Pons (tissue), 1 donor: Measurements from ENCODE around the gene CPEB4.

Experiments
- DNase-seq: peaks from one replicate; pipeline ENCODE4 v3.0.0-alpha.2; 2016; ENCODE audit warnings: low spot score

The CPEB4 gene

DNA sequence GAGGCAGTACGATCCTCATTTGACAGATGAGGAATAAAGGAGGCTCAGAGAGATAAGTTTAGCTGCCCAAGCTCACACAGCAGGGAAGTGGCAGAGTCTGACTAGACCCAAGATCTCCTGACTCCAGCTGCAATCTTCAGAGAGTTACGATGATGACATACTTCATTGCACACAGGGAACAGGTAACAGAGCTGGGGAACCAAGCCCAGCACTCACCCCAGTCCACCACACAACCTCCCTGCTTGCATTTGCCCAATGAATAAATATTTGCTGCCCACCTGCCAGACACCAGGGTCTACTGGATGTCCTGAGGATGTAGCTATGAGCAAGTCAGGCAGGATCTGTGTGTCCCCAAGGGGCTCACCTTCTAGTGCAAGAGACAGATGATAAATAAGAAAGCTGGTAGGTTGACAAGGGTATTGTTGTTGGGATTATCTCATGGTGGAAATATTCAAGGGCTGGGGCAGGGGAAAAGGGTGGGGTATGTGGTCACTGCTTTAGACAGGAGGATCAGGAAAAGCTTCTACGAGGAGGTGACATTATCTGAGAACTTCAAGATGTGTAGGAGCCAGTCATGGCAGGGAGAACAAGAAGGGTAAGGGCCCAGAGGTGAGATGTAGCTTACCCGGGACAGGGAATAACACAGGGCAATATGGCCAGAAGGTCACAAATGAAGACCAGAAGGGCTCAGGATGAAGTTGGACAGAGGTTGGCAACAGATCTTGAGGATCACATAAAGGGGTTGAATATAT is 28.6 kb upstream of the CPEB4 start:
- DNase-seq, result no peak

DNA sequence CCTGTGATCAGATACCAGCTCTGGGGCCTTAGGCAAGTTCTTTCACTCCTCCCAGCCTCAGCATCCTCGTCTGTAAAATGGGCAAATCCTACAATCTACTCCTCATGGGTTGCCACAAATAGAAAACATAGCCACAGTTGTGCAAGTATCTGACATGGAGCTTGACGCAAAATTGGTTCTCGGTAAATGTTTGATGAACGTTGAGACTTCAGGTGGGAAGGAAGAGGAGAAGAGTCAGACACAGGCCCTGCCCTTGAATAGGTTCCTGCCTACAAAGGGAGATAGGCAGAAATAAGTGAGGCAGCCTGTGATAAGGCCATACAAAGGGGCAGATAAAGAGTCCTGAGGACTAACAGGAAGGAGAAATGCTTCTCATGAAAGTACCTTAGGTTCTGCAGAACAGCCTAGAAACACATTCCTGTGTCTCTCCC is 26.1 kb upstream of the CPEB4 start:
- no peak for DNase-seq

DNA sequence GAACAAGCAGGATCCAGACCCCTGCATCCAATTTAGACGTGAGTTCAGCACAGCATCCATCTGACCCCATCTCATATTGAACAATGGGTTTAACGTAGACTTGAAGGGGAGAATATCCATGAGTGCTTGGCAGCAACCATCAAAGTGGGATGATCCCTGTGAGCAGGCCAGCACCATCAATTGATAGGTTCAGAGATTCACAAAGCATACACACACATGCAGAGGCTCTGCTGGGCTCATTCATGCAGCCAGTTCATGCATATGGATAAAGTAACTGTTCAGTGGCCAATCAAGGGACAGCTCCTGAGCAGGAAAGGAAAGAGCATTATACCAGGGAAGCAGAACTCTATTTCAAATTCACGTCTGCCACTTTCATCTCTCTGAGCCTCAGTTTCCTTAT is 24.8 kb upstream of the CPEB4 start:
- DNase-seq, result no peak

DNA sequence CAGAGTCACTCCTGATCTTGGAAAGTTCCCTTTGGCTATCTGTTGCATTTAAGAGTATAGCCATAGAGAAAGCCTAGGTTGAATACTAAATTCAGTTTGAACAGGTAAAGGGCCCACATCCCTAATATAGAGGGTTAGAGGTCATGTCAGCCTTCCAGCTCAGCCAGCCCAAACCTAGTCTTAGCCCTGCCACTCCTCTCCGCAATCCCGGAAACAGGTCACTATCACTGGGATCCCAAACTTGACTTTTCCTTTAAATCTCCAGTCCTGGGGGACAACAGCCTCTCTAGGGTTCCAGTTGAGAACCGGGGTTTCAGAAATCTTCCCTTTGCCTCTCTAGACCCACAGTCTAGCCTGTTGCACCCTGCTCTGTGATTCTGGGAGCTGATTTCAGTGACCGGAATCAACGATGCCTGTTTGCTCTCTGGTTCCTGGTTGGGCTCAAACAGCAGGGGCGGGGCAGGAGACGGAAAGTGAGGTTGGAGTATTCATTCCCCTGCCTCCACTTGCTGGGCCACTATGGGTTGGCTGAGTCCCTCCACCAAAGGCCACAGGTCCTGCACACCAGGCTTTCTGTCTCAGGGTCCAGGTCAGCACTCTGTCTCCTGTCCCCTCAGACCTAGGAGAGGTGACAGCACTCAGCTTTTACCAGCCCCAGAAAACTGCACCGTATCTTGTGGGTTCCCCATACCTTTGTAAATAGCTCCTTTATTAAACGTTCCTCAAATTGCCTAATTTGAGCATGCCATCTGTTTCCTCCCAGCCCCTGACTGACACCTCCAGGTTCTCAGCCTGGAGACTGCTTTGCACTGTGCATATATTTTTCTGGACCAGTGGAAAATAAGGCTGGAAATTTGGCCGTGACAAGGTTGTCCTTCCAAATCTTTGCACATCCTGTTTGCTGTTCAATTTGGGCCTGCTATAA is 23.8 kb upstream of the CPEB4 start:
- no peak for DNase-seq

DNA sequence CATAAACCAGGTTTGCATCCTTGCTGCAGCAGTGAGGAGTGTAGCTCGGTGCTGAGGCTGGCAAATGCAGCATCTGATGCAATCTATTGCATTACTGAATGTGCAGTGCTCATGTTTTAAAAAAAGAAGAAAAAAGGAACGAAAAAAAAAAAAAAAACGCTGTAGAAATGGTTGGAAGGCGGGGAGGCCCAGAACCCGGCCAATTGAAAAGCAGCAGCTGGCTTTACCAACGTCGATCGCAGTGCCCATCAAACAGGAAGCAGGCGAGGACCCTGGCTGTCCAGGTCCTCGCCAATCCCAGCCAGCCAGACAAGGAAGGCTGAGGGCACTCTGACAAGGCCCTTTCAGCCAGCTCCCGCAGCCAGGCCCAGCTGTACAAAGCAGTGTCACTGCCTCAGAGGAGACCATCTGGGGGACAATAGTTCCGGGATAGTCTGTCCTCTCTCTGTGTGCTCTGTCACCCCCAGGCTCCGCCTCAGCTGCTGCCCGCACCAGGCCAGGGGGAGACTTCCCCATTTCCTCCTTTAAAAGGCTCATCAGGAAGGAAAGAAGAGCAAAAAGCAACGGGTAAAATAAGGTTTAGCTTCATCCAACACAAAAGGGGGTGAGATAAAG is 21.8 kb upstream of the CPEB4 start:
- peak; percentile 98 for DNase-seq

DNA sequence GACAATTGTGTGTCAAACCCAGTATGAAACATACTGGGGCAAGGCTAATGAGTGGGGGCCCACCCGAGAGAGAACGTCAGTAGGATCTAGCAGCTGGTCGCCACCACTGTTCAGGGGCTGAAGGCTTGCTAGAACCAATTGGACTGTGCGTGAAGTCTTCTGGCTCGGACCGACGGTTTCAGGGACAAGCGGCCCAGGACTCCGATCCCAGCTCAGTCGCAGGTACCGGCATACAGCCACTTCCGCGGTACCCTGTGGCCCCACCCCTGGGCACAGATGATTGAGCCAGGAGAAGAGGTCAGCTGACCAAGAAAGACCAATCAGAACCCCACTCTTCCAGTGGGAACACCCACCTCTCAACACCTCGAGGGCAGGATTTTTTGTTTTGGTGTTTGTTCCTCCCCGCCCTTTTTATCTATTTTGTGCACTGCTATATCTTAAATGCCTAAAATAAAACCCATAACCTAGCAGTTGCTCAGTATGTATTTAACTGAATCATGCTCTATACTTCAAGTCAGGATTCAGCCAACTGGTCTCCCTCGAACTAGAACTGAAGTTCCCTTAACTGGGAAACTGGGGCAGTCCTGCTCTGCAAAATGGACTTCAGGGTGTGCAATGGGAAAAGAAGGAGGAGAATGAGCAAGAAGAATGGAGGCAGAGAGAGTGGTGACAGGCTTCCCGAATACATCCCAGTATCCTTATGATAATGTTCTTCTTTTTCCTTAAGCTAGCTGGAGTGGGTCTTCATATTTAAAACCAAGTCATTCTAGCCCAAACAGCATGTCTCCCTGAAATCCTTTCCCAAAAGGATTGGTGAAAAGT is 21.1 kb upstream of the CPEB4 start:
- peak; percentile 89 for DNase-seq

DNA sequence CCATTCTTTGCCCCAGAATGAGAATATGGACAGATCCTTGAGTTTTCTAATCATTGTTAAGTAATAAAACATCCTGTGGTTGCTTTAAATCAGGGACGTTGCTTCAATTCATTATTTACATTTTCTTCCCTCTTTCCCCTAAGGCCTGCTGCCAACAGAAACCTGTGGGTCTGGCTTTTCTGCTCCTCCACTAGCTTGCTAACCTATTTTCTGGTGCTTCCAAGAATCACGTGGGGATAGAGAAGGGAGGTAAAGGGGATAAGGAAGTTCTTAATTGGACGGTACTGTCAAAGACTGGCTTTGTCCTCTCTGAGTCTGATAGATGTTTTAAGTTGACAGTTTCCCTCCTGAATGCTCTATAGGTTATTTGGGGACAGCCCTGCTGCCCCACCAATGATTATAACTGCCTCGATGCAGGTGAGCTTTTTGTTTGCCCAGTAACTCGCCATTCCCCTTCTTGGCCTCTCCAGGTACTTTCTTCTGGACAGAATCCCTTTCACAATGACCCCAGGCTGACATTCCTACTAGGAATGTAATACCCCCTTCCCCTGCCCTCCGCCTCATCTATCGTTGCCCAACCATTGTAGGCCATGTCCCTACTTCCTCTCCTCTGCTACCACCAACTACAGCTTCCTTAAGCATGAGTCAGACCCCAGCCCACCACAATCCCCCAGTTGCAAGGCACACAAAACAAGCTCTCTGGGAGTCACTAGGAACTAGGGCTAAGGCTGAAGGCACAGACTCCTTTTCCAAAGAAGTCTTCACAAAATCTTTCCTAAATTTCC is 19.9 kb upstream of the CPEB4 start:
- no peak for DNase-seq

DNA sequence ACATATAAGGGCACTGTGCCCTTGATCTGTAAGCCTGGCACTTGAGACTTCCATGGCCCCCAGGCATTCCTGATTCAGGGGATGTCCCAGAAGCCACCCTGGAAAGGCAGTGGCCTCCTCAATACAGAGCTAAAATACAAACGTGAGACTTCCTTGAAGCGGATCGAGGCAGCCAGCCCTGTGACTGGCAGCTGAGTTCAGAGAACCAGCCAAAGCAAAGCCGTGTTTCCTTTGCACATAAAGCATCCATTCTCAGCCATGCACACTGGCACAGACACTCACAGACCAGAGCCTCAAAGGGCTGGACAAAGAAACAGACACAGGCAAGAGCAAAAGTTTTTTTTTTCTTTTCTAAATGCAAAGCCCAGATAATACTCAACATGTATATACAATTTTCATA is 18.8 kb upstream of the CPEB4 start:
- peak; percentile 97 for DNase-seq

DNA sequence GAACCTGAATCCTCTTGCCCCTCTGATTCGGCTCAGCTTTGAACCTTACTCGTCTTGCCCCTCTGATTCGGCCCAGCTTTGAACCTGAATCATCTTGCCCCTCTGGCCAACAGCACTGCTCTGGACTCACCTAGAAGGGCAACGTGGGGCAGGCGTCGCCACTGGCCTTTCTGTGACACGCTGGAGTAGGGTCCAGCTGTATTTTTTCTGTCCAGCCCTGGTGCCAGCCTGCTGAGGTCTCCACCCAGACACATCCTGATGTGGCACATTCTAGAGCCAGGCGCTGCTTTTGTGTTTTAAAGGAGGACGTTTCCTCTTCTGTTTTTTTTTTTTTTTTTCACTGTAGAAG is 15.2 kb upstream of the CPEB4 start:
- peak; percentile 31 for DNase-seq

DNA sequence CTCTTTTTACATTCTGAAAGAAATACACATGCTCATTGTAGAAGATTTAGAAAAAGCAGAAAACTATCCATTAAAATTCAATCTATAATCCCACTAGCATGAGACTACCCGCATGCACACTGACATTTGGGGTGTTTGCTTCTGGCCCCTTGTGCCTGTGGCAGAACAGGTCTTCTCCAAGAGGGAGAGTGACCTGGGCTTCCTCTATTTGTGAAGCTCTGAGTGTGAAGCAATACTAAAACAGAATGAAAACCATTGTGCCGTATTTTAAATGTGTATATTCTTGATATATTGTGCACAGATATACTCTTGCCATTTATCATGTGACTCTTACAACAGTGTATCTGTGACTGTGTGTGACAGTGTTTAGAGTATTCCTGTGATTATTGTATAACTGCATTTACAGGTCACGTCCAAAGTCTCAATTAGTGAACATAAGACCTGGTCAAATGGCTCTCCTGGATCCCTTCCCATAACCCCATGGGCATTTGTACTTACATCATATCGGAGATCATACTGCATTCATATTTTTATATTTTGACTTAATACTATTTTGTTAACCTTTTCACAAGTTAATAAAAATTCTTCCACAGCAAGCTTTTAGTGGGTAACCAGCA is 14.7 kb upstream of the CPEB4 start:
- DNase-seq, result no peak

DNA sequence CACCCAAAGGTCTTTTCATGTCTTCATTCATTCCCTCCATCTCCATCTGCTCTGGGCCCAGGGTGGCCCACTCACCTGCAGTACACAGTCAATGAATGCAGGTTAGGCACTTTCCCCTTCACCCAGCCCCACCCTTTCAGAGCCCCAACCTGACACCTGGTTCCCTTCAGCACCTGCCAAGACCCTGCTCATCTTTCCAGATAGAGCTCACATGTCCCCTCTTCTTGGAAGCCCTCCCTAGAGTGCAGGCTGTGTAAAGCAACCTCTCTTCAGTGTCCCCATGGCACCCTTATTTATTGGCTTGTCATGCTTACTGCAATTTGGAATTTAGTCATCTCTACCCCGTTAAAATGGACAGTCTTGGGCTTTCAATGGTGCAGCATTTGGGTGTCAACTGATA is 13.0 kb upstream of the CPEB4 start:
- no peak for DNase-seq

DNA sequence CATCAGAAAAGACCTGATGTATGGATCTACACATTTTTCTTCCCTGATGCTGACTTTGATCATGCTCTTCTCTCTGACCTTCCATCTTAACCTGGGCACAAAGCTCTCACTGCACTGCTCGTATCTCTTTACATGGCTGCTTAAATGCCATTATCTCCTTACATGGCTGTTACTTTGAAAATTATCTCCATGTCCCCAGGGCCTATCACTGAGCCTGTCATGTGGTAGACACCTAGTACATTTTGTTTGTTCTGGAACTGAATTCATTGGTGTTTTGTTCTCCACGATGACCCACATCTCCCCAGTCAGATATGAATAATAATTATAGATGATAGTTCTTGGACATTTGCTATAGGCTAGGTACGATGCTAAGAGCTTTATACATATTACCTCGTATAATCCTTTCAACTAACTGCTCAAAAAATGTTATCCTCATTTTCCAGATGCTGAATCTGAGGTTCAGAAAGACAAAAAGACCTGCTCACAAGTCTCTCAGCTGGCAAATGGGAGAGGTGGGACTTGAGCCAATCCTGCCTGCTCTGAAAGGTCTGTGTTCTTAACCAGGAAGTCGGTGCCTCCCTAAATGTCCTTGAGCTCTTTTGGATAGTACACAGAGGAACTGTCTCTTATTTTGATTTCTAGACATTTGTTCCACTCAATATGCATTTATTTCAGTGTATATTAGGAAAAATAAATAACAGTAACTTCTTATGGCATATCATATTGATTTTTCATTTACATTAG is 9.8 kb upstream of the CPEB4 start:
- no peak for DNase-seq

DNA sequence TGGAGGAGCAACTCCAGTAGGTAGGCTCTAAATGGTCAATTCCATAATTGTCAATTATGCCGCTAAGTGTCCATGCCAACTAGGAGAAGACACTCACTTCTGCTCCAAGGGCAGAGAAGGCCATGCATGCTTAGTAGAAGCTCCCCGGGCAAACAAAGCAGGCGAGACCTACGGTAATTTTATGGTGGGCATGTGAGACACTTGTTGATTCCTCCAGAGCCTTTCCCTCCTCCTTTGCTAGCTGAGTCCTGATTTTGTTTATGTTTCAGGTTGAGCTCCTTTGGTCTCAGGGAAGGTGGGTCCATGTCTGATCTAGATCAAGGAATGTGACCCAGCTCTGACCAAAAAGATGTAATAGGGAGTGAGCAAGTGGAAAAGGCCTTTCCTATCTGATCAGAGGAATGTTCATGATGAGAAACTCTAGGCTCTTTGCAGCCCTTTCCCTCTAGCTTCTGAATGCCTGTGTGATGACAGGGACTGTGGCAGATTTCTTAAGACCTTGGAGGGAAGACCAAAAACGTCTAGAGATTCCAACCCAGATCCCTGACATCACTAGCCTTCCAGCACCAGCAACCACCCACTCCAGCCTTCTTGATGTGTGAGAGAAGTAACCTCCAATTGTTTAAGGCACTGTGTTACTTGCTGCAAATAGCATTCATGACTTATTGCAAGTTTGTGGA is 7.7 kb upstream of the CPEB4 start:
- no peak for DNase-seq

DNA sequence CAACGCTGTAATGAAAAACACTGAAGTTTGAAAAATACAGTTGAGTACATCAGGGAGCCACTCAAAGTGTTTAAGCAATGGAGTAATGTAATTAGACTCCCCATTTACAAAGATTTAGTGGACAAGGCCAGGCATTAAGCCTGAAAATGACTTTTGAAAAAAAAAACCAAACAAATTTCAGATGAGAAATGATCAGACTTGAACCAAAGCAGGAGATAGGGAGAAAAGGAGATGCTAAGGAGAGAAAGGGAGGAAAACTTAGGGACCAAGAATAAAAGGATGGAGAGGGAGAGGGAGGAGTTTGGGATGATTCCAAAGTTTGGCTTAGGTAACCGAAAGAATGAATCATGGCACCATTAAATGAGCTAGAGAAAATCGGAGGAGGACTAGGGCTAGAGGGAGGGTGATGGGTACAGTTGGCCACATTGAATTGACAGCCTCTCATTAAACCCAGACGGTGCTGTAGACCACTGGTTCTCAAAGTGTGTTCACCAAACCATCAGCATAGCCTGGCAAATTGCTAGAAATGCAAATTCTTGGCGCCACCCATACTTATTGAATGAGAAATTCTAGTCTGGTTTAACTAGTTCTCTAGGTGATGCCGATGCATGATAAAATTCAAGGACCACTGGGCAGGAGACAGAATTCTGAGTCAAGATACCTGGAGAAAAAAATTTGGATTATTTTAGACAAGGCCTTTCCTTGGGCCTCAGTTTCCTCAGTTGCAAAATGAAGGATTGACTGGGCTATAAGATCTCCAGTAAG is 6.2 kb upstream of the CPEB4 start:
- no peak for DNase-seq

DNA sequence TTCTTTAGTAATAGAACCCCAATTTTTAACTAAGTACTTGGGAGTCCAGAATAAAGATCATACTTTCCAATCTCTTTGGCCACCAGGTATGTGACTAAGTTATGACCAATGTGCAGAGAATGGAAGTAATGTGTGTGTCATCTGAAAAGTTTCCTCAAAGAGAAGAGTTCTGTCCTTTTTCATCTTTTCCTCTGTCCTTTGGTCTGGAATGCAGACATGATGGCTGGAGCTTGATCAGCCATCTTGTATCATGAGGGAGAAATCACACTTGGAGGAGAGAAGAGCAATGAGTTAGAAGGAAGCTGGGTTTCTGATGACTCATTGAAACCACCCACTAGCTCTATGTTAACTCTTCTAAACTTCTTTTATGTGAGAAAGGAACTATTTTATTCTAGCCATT is 5.5 kb upstream of the CPEB4 start:
- no peak for DNase-seq

DNA sequence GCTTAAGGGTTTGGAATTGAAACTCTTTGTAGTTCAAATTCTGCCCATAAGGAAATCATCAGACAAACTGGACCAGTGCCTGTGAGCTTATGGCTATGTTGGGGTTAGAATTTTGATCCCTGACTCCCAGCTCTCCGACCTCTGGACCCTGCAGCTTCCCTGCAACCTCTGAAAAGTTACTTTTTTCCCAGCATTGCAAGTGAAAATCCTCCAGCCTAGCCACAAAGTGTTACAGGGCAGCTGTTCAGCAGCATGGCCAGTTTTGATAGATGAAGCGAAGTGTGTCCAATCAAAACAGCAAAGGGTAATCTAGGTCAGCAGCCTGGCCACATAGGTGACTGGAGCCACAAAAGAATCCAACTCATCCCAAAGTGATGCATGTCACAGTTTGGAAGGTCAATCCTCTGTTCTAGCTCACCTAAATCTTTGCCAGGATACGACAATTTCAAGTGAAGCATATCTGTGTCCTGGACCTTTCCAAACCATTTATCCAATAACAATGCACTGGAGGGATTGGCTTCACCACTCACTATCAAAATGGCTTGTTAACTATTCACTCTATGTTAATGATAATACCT is 4.7 kb upstream of the CPEB4 start:
- no peak for DNase-seq

DNA sequence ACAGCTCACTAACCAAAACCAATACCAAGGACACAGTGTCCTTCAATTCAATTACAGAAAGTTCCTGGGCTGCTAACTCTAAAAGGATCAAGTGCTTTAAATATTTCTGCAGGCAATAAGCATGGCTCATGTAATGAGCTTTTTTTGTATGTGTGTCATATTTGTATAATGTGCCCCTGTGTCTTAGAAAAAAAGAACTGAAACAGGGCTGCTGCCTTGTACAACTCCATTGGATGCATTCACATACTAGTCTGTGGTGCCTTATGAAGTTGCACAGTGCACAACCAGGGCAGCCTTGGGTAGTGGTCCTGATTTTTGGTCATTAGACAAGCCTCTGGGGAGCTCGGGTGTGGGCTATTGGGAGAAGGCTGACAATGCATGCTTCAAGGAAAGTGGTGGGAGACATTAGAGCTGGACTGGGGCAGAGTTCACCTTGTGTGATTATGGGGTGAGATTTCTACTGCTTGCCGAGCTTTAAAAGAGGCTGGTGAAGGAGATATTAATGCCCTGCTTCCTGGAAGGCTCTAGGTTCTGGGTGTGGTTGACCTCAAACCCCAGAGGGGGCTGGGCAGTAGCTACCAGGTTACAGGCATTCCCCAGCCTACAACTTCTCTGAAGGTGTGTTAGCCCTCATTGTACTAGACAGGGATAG is 3.6 kb upstream of the CPEB4 start:
- DNase-seq, result no peak

DNA sequence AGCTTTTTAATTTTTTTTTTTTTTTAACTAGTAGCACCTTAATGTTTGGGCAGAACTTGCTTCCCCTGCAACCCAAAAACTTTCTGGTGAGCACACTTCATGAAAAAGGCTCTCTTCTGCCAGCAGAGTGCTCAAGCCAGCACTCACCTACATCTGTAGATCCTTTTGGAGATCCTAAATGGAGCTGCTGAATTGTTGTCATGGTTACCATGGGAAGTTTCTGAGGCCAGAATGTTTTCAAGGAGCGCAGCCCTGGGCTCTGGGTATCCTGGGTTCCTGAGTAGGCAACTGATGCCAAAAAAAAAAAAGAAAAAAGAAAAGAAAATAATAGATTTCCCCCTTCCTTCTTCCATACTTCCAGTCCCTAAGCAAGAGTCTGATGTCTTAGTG is 3.1 kb upstream of the CPEB4 start:
- no peak for DNase-seq
